Endothelial cell (in vitro differentiated cells): ENCODE results near the gene ACAA1. TPM values are rescaled to one million over a fixed set of nuclear protein-coding genes. Genes with fewer than 3 reads are reported as not detected.

ENCODE experiments used
- DNase-seq: peaks from one replicate; pipeline ENCODE4 v3.0.0; 2021; ENCODE audit warnings: low spot score
- H3K27ac Mint-ChIP-seq: one replicate; pipeline ENCODE4 v1.8.0; 2021; ENCODE audit warnings: mixed read lengths, inconsistent platforms; ENCODE audit not compliant: unreplicated experiment
- H3K27me3 Mint-ChIP-seq: one replicate; pipeline ENCODE4 v1.8.0; 2021; ENCODE audit warnings: mild to moderate bottlenecking, moderate library complexity, mixed read lengths, inconsistent platforms; ENCODE audit not compliant: unreplicated experiment
- H3K36me3 Mint-ChIP-seq: one replicate; pipeline ENCODE4 v1.8.0; 2021; ENCODE audit warnings: mild to moderate bottlenecking, low read depth, mixed read lengths, inconsistent platforms; ENCODE audit not compliant: unreplicated experiment
- H3K4me1 Mint-ChIP-seq: one replicate; pipeline ENCODE4 v1.8.0; 2021; ENCODE audit warnings: mild to moderate bottlenecking, mixed read lengths, inconsistent platforms; ENCODE audit not compliant: unreplicated experiment
- H3K4me3 Mint-ChIP-seq: one replicate; pipeline ENCODE4 v1.8.0; 2021; ENCODE audit warnings: mild to moderate bottlenecking, mixed read lengths, inconsistent platforms; ENCODE audit not compliant: unreplicated experiment
- H3K9me3 Mint-ChIP-seq: one replicate; pipeline ENCODE4 v1.8.0; 2021; ENCODE audit warnings: mixed read lengths, inconsistent platforms; ENCODE audit not compliant: unreplicated experiment
- total RNA-seq: library from RNA; stranded (reverse); fragmentation: NEBNext Ultra II Directional; extraction: Animal tissue kit (Norgen Biotek cat#: 25700); gene quantifications from one replicate; pipeline ENCODE4 v1.2.1, GENCODE V29; 2021; ENCODE audit not compliant: unreplicated experiment
- TF ChIP-seq, protein P1 (sequence below): fragments of 200-600 bp; sonication (generic); IDR thresholded peaks from one replicate; pipeline ENCODE4 v1.5.0; 2021; ENCODE audit warnings: antibody characterized with exemption; ENCODE audit not compliant: unreplicated experiment

The ACAA1 gene
- total RNA-seq, 1 donor from 2014 or later = 71.9 TPM

DNA sequence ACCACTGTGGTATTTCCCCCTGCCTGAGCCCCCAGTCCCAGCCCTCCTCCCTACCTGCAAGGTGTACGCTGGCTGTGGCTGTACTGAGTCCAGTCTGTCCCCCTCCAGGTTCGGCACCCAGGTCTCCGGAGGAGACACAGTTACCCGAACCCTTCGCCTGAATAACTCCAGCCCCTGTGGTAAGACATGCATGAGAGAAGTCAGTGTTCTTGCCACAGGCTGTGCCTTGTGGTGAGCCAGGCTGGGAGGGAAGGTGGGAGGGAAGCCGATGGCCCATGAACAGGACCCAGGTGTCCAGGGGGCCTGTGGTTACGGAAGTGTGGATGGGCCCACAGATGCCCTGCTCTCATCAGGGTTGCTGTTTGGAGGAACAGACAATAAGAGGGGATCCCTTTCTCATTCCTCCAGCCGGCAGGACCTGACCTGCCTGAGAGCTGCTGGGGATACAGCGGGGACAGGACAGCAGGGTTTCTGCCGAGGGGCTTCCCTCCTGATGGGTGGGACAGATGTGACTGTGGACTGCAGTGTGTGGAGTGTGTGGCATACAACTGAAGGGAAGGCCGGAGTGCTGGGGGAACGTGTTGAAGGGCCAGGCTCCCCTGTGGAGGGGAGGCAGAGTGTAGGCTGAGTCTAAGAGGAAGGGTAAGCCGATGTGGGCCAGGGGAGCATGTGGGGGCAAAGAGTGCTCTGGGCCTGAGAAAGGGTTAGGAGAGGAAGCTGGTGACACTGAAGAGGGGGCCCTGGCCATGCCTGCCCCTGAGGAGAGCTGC lies 21.9 kb downstream of the ACAA1 start:
- Mint-ChIP-seq H3K36me3 (no peaks in the 10 kb centered on the region), H3K27ac (no peak overlapping the region), H3K4me3 (no peak overlapping the region), H3K4me1 (no peaks in the 10 kb centered on the region), H3K9me3 (no peaks in the 10 kb centered on the region), H3K27me3 (peaks cover 7% of the 10 kb centered on the region)
- TF ChIP-seq, protein P1, sequence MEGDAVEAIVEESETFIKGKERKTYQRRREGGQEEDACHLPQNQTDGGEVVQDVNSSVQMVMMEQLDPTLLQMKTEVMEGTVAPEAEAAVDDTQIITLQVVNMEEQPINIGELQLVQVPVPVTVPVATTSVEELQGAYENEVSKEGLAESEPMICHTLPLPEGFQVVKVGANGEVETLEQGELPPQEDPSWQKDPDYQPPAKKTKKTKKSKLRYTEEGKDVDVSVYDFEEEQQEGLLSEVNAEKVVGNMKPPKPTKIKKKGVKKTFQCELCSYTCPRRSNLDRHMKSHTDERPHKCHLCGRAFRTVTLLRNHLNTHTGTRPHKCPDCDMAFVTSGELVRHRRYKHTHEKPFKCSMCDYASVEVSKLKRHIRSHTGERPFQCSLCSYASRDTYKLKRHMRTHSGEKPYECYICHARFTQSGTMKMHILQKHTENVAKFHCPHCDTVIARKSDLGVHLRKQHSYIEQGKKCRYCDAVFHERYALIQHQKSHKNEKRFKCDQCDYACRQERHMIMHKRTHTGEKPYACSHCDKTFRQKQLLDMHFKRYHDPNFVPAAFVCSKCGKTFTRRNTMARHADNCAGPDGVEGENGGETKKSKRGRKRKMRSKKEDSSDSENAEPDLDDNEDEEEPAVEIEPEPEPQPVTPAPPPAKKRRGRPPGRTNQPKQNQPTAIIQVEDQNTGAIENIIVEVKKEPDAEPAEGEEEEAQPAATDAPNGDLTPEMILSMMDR = no peak
- DNase-seq = no peak

DNA sequence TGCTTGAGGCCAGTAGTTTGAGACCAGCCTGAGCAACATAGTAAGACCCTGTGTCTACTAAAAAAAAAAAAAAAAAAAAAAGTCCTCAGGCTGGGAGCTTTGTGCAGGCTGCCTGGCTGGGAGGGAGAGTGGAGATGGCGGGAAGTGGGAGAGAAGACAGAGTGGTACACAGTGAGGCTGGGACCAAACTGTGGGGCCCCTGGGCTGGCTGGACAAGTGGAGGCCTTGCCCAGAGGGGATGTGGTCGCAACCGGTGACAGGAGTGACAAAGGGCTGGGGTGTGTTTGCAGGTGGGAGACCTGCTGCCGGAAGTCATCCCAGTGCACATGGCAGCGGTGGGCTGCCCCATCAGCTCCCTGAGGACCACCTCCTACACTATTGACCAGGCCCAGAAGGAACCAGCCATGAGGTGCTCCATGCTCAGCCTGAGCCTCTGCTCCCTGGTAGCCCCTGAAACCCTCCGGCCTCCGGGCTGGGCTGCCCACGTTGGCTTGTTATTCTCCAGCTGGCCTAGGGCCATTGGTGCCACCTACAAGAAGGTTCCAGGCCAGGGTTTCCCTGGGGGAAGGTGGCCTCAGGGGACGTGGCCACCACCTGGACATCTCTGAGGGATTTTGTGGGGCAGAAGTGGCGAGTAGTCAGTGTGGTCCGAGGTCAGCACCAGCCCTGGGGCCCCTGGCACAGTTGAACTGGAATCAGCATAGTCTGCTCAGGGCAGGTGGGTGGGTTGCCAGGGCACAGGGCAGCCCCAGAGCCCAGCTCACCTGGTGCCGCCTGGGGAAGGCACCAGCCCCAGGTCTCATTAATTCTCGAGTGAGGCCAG lies 22.7 kb downstream of the ACAA1 start:
- no peak overlapping the region for H3K27ac Mint-ChIP-seq
- no peaks in the 10 kb centered on the region for H3K36me3 Mint-ChIP-seq
- no peaks in the 10 kb centered on the region for H3K4me1 Mint-ChIP-seq
- TF ChIP-seq, protein P1 = no peak
- no peak for DNase-seq
- peaks cover 7% of the 10 kb centered on the region for H3K27me3 Mint-ChIP-seq
- no peak overlapping the region for H3K4me3 Mint-ChIP-seq
- H3K9me3 Mint-ChIP-seq = no peaks in the 10 kb centered on the region

DNA sequence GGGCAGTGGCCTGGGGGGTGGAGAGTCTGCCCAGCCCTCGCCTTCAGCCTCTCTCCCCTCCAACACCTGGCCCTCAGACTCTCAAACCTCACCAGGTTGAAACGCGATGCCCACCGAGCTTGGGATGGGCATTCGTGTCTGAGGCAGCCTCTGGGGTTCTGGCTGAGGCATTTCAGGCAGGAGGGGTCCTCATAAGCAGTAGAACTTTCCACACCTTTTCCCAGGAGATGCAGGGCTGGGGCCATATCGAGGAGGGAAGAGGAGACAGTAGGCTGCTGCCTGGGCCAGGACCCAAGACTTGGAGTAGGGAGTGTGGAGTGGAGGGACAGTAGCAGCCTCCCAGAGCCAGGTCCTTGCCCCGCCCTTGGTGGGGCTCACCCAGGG lies 24.6 kb downstream of the ACAA1 start:
- TF ChIP-seq, protein P1 = no peak

GRCh38 chr3:38111696-38112377 lies 25.1 kb downstream of the ACAA1 start:
- TF ChIP-seq, protein P1 = no peak
- Mint-ChIP-seq H3K4me3 (no peak overlapping the region), H3K27me3 (peaks cover 7% of the 10 kb centered on the region), H3K27ac (no peak overlapping the region), H3K9me3 (no peaks in the 10 kb centered on the region), H3K36me3 (no peaks in the 10 kb centered on the region), H3K4me1 (no peaks in the 10 kb centered on the region)
- no peak for DNase-seq

More for the DNA sequence above, 24.6 kb downstream of the ACAA1 start:
- Mint-ChIP-seq H3K9me3 (no peaks in the 10 kb centered on the region), H3K4me3 (no peak overlapping the region), H3K27ac (no peak overlapping the region), H3K36me3 (no peaks in the 10 kb centered on the region), H3K4me1 (no peaks in the 10 kb centered on the region), H3K27me3 (peaks cover 7% of the 10 kb centered on the region)
- DNase-seq = no peak
